H9 (cell line): Measurements from ENCODE around the gene LKAAEAR1. TPM values are rescaled to one million over a fixed set of nuclear protein-coding genes. Genes with fewer than 3 reads are reported as not detected.
"Not testable (repeated sequence)": the region's sequence is repeated elsewhere in the genome, so short reads cannot be mapped to it uniquely, and the experiment has no call there.

ENCODE experiments used
- DNase-seq: peaks from one replicate; pipeline ENCODE4 v3.0.0-alpha.2; 2017
- H2AFZ ChIP-seq: one replicate; pipeline ENCODE4 v1.6.1; 2013; ENCODE audit warnings: mild to moderate bottlenecking, low read length, control low read depth, moderate library complexity
- H2AK5ac ChIP-seq: 2 replicates; pipeline ENCODE4 v1.6.1; 2013; ENCODE audit warnings: low read length, control low read depth, mixed read lengths; ENCODE audit not compliant: insufficient read length
- H2BK120ac ChIP-seq: one replicate; pipeline ENCODE4 v1.6.1; 2013; ENCODE audit warnings: low read depth, mild to moderate bottlenecking, low read length, control low read depth, inconsistent platforms; ENCODE audit not compliant: poor library complexity, severe bottlenecking
- H2BK12ac ChIP-seq: 2 replicates; pipeline ENCODE4 v1.6.1; 2013; ENCODE audit warnings: low read length, control low read depth, mixed read lengths, low read depth; ENCODE audit not compliant: insufficient read length
- H2BK15ac ChIP-seq: 2 replicates; pipeline ENCODE4 v1.6.1; 2013; ENCODE audit warnings: low read depth, low read length, control low read depth
- H2BK20ac ChIP-seq: one replicate; pipeline ENCODE4 v1.6.1; 2013; ENCODE audit warnings: low read depth, mild to moderate bottlenecking, low read length, control low read depth, inconsistent platforms; ENCODE audit not compliant: poor library complexity, severe bottlenecking
- H2BK5ac ChIP-seq: 2 replicates; pipeline ENCODE4 v1.6.1; 2013; ENCODE audit warnings: low read length, control low read depth, mixed read lengths; ENCODE audit not compliant: insufficient read length
- H3K14ac ChIP-seq: 2 replicates; pipeline ENCODE4 v1.6.1; 2013; ENCODE audit warnings: low read length, control low read depth; ENCODE audit not compliant: insufficient read depth
- H3K18ac ChIP-seq: 2 replicates; pipeline ENCODE4 v1.6.1; 2013; ENCODE audit warnings: low read depth, mild to moderate bottlenecking, mixed read lengths, low read length, control low read depth; ENCODE audit not compliant: insufficient read length
- H3K23ac ChIP-seq: 2 replicates; pipeline ENCODE4 v1.6.1; 2013; ENCODE audit warnings: low read length, control low read depth, mixed read lengths, low read depth; ENCODE audit not compliant: insufficient read length
- H3K23me2 ChIP-seq: 2 replicates; pipeline ENCODE4 v1.6.1; 2013; ENCODE audit warnings: low read depth, mild to moderate bottlenecking, mixed read lengths, low read length, control low read depth; ENCODE audit not compliant: insufficient read length, poor library complexity, severe bottlenecking
- H3K27ac ChIP-seq: 2 replicates; pipeline ENCODE4 v1.5.1; 2013; ENCODE audit warnings: low read length, control low read depth, mixed read lengths, low read depth; ENCODE audit not compliant: insufficient read length
- H3K27me3 ChIP-seq: 2 replicates; pipeline ENCODE4 v1.6.1; 2013; ENCODE audit warnings: low read length, control low read depth, inconsistent platforms; ENCODE audit not compliant: insufficient read depth
- H3K4ac ChIP-seq: 2 replicates; pipeline ENCODE4 v1.6.1; 2013; ENCODE audit warnings: low read depth, mild to moderate bottlenecking, control low read depth, inconsistent platforms, low read length, moderate library complexity
- H3K4me1 ChIP-seq: 2 replicates; pipeline ENCODE4 v1.6.1; 2013; ENCODE audit warnings: low read length, control low read depth, inconsistent platforms; ENCODE audit not compliant: insufficient read depth
- H3K4me2 ChIP-seq: 2 replicates; pipeline ENCODE4 v1.6.1; 2013; ENCODE audit warnings: low read length, control low read depth, mixed read lengths; ENCODE audit not compliant: insufficient read length, insufficient read depth
- H3K56ac ChIP-seq: 2 replicates; pipeline ENCODE4 v1.6.1; 2013; ENCODE audit warnings: low read depth, mild to moderate bottlenecking, mixed read lengths, low read length, control low read depth; ENCODE audit not compliant: insufficient read length
- H3K79me1 ChIP-seq: 2 replicates; pipeline ENCODE4 v1.6.1; 2013; ENCODE audit warnings: low read depth, mild to moderate bottlenecking, moderate library complexity, low read length, control low read depth, inconsistent platforms; ENCODE audit not compliant: insufficient read depth, poor library complexity, severe bottlenecking
- H3K79me2 ChIP-seq: 2 replicates; pipeline ENCODE4 v1.6.1; 2013; ENCODE audit warnings: low read length, control low read depth, inconsistent platforms; ENCODE audit not compliant: insufficient read depth
- H3K9ac ChIP-seq: 2 replicates; pipeline ENCODE4 v1.6.1; 2013; ENCODE audit warnings: low read length, control low read depth, mixed read lengths; ENCODE audit not compliant: insufficient read length; ENCODE audit errors: extremely low read depth
- H3K9me3 ChIP-seq: one replicate; pipeline ENCODE4 v1.6.1; 2013; ENCODE audit warnings: low read depth, low read length, inconsistent platforms; ENCODE audit not compliant: control insufficient read depth
- H3T11ph ChIP-seq: one replicate; pipeline ENCODE4 v1.6.1; 2013; ENCODE audit warnings: mild to moderate bottlenecking, low read length, control low read depth, inconsistent platforms
- H4K20me1 ChIP-seq: one replicate; pipeline ENCODE4 v1.6.1; 2013; ENCODE audit not compliant: control insufficient read depth, insufficient read length, insufficient read depth
- H4K5ac ChIP-seq: 2 replicates; pipeline ENCODE4 v1.6.1; 2013; ENCODE audit warnings: low read depth, mild to moderate bottlenecking, mixed read lengths, low read length, control low read depth; ENCODE audit not compliant: insufficient read length
- H4K8ac ChIP-seq: replicated peaks from 2 replicates; pipeline ENCODE4 v1.6.1; 2013; ENCODE audit warnings: low read length, control low read depth, mixed read lengths, low read depth; ENCODE audit not compliant: insufficient read length
- H4K91ac ChIP-seq: 2 replicates; pipeline ENCODE4 v1.6.1; 2013; ENCODE audit warnings: low read depth, mild to moderate bottlenecking, moderate library complexity, mixed read lengths, low read length, control low read depth; ENCODE audit not compliant: insufficient read length
- H3K27ac Mint-ChIP-seq, 3 experiments: 2 replicates in 2 of 3; 3 replicates in 1 of 3; pipeline ENCODE4 v1.8.0; 2020 to 2021; ENCODE audit warnings: mixed read lengths in 3 of 3, mild to moderate bottlenecking in 1 of 3, moderate library complexity in 1 of 3
- H3K27me3 Mint-ChIP-seq: 2 replicates; pipeline ENCODE4 v1.8.0; 2021; ENCODE audit warnings: low read depth, mild to moderate bottlenecking, moderate library complexity, mixed read lengths
- H3K36me3 Mint-ChIP-seq, 3 experiments: 2 replicates in 2 of 3; 3 replicates in 1 of 3; pipeline ENCODE4 v1.8.0; 2020 to 2021; ENCODE audit warnings: low read depth in 3 of 3, mixed read lengths in 3 of 3; ENCODE audit not compliant: insufficient read depth in 1 of 3
- H3K4me1 Mint-ChIP-seq, 2 experiments: 2 replicates each; pipeline ENCODE4 v1.8.0; 2020; ENCODE audit warnings: mixed read lengths in 2 of 2
- H3K4me3 Mint-ChIP-seq, 2 experiments: 2 replicates in 1 of 2; 3 replicates in 1 of 2; pipeline ENCODE4 v1.8.0; 2020 to 2021; ENCODE audit warnings: mild to moderate bottlenecking in 2 of 2, mixed read lengths in 2 of 2, moderate library complexity in 1 of 2
- H3K9me3 Mint-ChIP-seq, 2 experiments: 2 replicates in 1 of 2; 3 replicates in 1 of 2; pipeline ENCODE4 v1.8.0; 2020; ENCODE audit warnings: mild to moderate bottlenecking in 2 of 2, mixed read lengths in 2 of 2, moderate library complexity in 1 of 2
- WGBS: extraction: QIAGEN DNeasy Blood & Tissue Kit; methylation state at CpG from one replicate; pipeline ENCODE4 v1.1.7; 2013; ENCODE audit warnings: missing lambda C conversion rate, low lambda C conversion rate, mixed read lengths; ENCODE audit not compliant: insufficient read length; ENCODE audit errors: extremely low coverage; 5-methylcytosine and 5-hydroxymethylcytosine counted together
- total RNA-seq: library from RNA; stranded (reverse); gene quantifications from 2 replicates; pipeline ENCODE4 v1.2.1, GENCODE V29; 2021

Gene LKAAEAR1
- total RNA-seq, 1 experiment from 2014 or later: 0.39 TPM

DNA sequence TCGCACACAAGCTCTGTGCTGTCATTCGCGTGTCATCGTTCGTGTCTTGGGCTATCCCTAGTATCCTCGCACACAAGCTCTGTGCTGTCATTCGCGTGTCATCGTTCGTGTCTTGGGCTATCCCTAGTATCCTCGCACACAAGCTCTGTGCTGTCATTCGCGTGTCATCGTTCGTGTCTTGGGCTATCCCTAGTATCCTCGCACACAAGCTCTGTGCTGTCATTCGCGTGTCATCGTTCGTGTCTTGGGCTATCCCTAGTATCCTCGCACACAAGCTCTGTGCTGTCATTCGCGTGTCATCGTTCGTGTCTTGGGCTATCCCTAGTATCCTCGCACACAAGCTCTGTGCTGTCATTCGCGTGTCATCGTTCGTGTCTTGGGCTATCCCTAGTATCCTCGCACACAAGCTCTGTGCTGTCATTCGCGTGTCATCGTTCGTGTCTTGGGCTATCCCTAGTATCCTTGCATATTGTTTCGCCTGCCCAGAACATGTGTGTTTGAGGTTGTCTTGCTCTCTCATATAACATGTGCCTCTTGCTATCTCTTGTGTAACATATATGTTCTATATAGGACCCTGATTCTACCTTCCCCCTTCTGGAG, 3.1 kb upstream of the LKAAEAR1 start:
- H3K27me3 ChIP-seq, H2BK15ac ChIP-seq, H3K79me2 ChIP-seq, H3K79me1 ChIP-seq, H3T11ph ChIP-seq, H3K27ac Mint-ChIP-seq, H2AFZ ChIP-seq, H4K91ac ChIP-seq, H2BK20ac ChIP-seq, H3K9ac ChIP-seq, H3K4ac ChIP-seq, H3K27ac ChIP-seq, H3K14ac ChIP-seq, H3K9me3 ChIP-seq, H4K8ac ChIP-seq, H2BK12ac ChIP-seq, H3K9me3 Mint-ChIP-seq, H2AK5ac ChIP-seq, H3K18ac ChIP-seq, H3K4me2 ChIP-seq, H4K20me1 ChIP-seq, H2BK120ac ChIP-seq, H4K5ac ChIP-seq, H3K23ac ChIP-seq, H2BK5ac ChIP-seq, H3K4me3 Mint-ChIP-seq, DNase-seq, H3K36me3 Mint-ChIP-seq, H3K56ac ChIP-seq, H3K4me1 ChIP-seq: not testable (repeated sequence)
- no CpG with 5 or more reads among the region's 36 CpGs for WGBS
- H3K23me2 ChIP-seq: peaks cover 13% of the 10 kb centered on the region
- Mint-ChIP-seq H3K4me1 (peaks cover 13 to 25% of the 10 kb centered on the region in 2 experiments), H3K27me3 (peaks cover 59% of the 10 kb centered on the region)
